Fibroblast of the aortic adventitia (primary cell): Measurements from ENCODE around the gene TMEM52. TPM values are rescaled to one million over a fixed set of nuclear protein-coding genes. Genes with fewer than 3 reads are reported as not detected.

Source experiments
- DNase-seq: peaks from one replicate; pipeline ENCODE4 v3.0.0-alpha.2; 2010; ENCODE audit warnings: low read depth
- H3K4me3 ChIP-seq: 2 replicates; pipeline ENCODE4 v1.5.1; 2011; ENCODE audit warnings: low read depth, mild to moderate bottlenecking, control low read depth, low read length, moderate library complexity
- total RNA-seq: library from RNA; depleted of rRNA; stranded (reverse); fragments of >200 nt; gene quantifications from 2 replicates; pipeline ENCODE4 v1.2.3, GENCODE V29; 2012; ENCODE audit warnings: low replicate concordance
- TF ChIP-seq, protein P1 (sequence below): IDR thresholded peaks from 2 replicates; pipeline ENCODE4 v1.5.1; 2011; ENCODE audit warnings: mild to moderate bottlenecking, low read length, control low read depth, inconsistent platforms; ENCODE audit not compliant: insufficient read depth

The TMEM52 gene
- total RNA-seq, 1 donor: 0.72 TPM

DNA sequence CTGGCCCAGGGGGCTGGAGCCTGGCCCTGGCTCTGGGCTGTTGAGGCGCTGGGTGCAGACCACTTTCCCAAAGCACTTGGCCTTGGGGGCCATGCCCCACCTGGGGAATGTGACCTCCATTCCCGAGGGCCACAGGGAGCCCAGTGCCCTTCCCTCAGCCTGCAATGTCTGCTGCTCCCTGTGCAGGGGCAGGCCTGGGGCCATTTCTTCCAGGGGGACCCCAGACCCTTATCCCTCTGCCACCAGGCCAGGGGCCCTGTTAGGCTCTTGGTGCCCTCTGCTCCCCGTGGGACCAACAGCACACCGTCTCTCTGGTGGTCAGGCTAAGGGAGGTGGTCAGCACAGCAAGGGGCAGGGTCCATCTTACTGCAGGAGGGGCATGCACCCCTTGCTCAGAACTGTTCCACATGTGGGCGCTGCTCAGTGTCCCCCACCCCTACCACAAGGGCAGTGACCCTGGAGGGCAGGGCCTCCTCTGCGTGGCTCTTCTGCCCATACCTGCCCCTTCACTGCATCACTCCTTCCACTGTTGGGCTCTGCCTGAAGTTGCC is 1.1 kb upstream of the TMEM52 start:
- H3K4me3 ChIP-seq: no peak overlapping the region
- DNase-seq: no peak
- TF ChIP-seq, protein P1, sequence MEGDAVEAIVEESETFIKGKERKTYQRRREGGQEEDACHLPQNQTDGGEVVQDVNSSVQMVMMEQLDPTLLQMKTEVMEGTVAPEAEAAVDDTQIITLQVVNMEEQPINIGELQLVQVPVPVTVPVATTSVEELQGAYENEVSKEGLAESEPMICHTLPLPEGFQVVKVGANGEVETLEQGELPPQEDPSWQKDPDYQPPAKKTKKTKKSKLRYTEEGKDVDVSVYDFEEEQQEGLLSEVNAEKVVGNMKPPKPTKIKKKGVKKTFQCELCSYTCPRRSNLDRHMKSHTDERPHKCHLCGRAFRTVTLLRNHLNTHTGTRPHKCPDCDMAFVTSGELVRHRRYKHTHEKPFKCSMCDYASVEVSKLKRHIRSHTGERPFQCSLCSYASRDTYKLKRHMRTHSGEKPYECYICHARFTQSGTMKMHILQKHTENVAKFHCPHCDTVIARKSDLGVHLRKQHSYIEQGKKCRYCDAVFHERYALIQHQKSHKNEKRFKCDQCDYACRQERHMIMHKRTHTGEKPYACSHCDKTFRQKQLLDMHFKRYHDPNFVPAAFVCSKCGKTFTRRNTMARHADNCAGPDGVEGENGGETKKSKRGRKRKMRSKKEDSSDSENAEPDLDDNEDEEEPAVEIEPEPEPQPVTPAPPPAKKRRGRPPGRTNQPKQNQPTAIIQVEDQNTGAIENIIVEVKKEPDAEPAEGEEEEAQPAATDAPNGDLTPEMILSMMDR: no peak

- DNase-seq: peak; percentile 93
- TF ChIP-seq, protein P1: no peak
- H3K4me3 ChIP-seq: peak overlapping the region; percentile 48
These were observed 401 bp upstream of the TMEM52 start for GRCh38 chr1:1919304-1920056.

DNA sequence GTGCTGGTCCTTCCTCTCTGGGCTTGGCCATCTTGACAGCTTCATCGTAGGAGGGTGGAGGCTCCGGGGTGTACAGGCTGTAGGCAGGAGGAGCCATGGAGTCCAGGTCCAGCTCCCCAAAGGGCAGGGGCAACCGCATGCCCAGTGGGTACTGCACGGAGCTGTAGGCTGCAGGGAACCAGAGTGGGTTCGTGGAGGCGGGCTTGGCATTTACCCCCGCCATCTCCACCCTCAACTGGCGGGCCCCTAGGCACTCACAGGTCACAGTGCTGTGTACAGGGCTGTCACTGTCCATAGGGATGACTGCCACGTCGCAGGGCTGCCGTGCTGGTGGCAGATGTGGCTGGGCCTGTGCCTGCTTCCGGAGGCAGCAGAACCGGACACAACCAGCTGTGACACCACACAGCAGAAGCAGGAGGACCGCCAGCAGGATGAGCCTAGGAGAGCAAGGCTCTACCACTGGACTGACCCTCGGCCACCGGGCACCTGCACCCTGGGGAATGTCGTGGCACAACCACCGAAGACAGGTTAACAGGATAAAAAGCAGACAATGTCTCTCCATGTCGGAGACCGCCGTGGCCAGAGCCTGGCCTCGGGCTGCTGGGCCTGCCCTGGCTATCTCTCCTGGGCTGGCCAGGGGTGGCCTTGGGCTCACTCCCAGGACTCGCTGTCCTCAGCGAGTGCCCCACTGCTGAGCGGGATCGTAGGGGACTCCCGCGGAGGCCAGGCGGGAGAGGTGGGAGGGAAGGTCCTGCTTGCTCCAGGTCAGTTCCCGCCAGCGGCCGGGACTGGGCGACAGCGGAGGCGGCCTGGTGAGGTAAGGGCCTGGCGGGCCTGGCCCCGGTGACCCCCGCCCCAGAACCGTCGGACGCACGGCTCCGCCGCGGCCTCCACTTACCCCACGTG is 831 bp downstream of the TMEM52 start:
- peak overlapping the region; percentile 54 for H3K4me3 ChIP-seq
- TF ChIP-seq, protein P1: no peak
- no peak for DNase-seq

DNA sequence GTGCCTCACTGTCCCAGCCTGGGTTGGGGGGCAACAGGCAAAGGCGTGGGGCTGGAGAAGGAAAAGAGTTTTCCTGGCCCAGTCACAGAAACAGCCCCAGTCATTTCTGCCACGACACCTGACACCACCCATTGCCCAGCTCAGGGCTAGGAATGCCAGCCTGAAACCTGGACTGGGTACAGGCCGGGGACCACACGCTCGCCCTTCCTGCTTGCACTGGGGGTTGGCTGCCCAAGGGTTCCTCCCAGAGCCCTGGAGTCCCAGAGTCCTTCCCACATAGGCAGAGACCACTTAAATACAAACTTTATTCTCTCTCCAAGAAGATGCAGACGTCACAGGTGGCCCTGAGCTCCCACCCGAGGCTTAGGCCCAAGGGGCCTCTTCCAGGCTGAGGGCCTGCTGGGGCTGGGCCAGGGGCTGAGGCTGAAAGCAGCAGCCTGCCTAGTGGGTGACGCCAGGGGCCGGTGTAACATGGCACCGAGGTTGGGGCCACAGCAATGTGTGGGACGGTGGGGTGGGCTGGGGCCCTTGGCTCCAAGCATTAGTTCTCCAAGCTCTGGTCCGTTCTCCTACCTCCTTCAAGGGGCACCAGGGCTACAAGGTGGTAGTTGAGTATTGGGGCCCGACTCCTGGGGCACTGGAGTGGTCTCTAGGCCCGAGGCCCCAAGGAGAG is 1.6 kb downstream of the TMEM52 start:
- TF ChIP-seq, protein P1: no peak
- DNase-seq: no peak
- H3K4me3 ChIP-seq: no peak overlapping the region

GRCh38 chr1:1916851-1917251 is 2.2 kb downstream of the TMEM52 start:
- DNase-seq: no peak
- TF ChIP-seq, protein P1: no peak
- no peak overlapping the region for H3K4me3 ChIP-seq
